Stimulated activated CD8-positive, alpha-beta memory T cell treated with anti-CD3 and anti-CD28 coated beads, Interleukin-12 subunit alpha, Interleukin-12 subunit beta, amount 100 ng/mL, for 24 hours (primary cell): ENCODE measurements around the gene ANLN.
"Not testable (repeated sequence)": the region's sequence is repeated elsewhere in the genome, so short reads cannot be mapped to it uniquely, and the experiment has no call there.

Experiments used
- DNase-seq: peaks from one replicate; pipeline ENCODE4 v3.0.0-alpha.2; 2020; ENCODE audit errors: extremely low read depth

The ANLN gene

DNA sequence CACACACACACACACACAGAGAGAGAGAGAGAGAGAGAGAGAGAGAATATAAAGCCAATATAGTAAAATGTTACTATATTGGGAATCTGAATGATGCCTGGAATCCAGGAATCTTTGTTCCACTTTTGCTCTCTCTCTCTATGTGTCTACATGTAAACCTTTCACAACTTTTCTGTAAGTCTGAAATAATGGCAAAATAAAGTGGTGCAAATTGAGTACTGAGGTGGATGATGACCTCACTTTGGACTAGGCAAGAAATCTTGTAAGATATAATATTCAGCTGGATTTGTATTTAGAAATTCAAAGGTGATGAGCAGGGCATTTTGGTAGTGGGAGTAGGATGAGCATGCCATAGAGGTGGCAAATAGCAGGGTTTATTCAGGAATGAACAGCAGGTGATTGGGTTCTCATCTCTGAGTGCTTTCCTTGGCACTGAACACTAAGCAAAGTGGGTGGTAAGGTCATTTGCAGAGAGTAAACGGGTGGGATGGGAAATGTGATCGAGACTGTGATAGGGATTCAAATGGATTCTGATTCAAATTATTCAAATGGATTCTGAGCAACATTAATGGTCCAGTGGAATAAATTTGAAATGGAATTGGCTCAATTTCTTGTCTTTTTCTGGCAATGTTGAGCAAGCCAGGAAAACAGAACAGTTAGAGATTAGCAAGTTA is 9.7 kb upstream of the ANLN start:
- no peak for DNase-seq

- no peak for DNase-seq
Measured at GRCh38 chr7:36381056-36381455, 8.6 kb upstream of the ANLN start.

- DNase-seq: not testable (repeated sequence)
Measured at GRCh38 chr7:36383284-36383683, 6.4 kb upstream of the ANLN start.

- DNase-seq: not testable (repeated sequence)
Measured at GRCh38 chr7:36385646-36386045, 4.0 kb upstream of the ANLN start.

GRCh38 chr7:36387435-36388231 is 2.0 kb upstream of the ANLN start:
- DNase-seq: no peak

- DNase-seq: no peak
Measured at GRCh38 chr7:36388423-36388822, 1.2 kb upstream of the ANLN start.

DNA sequence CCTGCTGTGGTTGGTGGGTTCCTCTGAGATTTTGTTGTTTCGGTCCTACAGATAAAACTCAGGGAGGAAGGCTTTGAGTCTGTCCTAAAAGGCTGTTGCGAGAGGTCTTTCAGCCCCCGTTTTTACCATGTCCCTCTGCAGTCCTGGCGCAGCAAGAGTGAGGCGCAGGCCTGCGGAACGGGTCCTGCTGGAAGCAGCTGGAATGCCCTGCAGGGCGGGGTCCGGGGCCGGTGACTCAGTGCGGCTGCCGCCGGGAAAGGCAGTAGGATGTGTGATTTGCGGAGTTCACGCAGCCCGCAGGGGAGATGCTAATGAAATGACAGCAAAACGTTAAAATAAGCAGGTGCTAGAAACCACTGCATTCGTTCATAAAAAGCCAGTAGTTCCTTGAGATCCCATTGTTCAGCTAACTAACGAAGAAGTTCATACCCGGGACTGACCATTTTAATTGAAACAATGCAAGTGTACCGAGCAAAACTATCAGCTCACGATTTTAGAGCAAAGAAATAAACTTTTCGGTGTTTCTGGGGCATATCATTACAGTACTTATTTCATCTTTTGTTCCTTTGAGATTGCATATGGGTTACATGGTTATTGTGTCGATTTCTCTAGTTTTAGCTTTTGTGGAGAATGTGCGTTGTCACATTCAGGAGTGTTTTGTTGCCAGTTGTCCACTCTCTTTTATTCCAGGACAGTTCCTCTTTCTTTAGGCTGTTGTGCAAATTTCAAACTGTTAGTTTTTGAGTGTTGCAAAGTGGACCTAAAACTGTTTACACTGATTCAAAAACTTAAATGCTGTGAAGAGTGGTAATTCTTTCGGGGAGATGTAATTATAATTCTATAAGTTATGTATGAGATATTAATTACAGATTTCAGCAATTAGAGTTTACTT is 783 bp downstream of the ANLN start:
- DNase-seq: peak; percentile 35

GRCh38 chr7:36391436-36392198 is 2.0 kb downstream of the ANLN start:
- no peak for DNase-seq

DNA sequence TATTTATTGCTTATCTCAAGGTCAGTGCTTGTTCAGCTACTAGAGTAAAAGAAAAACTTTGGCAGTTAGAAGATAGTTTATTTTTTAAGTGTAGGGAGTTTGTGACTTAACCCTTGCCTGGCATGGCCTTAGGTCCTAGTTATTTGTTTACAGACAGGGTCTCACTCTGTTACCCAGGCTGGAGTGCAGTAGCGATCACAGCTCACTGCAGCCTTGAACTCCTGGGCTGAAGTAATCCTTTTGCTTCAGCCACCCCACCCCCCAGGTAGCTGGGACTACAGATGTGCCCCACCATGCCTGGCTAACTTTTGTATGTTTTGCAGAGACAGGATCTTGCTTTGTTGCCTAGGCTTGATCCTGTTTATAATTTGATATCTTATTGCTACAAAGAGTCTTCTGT is 4.2 kb downstream of the ANLN start:
- DNase-seq: no peak

GRCh38 chr7:36395171-36395894 is 5.7 kb downstream of the ANLN start:
- no peak for DNase-seq

DNA sequence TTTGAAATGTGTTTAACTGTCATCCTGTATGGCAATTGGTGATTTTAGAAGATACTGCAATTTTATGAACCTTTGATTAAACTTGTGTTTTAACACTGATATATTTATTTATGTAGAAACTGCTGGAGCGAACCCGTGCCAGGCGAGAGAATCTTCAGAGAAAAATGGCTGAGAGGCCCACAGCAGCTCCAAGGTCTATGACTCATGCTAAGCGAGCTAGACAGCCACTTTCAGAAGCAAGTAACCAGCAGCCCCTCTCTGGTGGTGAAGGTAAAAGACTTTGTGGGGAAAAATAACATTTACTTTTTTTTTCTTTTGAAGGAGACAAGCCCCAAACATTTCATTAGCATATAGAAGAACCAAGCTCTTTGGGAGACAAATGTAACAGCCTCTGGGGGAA is 6.5 kb downstream of the ANLN start:
- DNase-seq: no peak

DNA sequence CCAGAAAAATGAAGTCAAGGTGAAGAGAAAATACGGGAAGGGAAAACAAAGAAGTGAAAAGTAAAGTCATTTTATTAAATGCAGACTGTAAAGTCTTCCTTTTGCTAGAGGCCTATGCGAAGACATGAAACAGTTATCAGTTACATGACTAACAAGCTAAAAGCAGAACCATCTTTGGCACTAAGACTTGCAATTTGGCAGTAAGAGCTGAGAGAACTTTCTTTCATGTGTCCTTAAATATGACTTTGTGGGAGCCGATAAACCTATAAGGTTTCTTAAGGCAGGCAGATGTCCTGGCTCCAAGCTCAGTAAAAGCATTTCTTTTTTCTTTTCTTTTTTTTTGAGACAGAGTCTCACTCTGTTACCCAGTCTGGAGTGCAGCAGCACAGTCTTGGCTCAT is 10.4 kb downstream of the ANLN start:
- no peak for DNase-seq

GRCh38 chr7:36400606-36401005 is 10.9 kb downstream of the ANLN start:
- no peak for DNase-seq

DNA sequence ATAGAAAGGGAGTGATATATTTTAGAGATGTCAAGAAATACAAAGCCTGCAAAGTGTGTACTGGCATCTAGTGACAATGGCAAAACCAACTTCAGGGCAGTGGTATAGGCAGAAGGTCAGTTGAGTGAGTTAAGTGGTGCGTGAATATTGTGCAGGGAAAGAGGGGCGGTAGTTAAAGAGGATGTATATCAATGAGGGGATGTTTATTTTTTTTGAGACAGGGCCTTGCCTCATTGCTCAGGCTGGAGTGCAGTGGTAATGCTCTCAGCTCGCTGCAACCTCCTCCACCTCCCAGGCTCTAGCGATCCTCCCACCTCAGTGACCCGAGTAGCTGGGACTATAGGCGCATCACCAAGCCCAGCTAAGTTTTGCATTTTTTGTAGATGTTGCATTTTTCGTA is 13.8 kb downstream of the ANLN start:
- no peak for DNase-seq

DNA sequence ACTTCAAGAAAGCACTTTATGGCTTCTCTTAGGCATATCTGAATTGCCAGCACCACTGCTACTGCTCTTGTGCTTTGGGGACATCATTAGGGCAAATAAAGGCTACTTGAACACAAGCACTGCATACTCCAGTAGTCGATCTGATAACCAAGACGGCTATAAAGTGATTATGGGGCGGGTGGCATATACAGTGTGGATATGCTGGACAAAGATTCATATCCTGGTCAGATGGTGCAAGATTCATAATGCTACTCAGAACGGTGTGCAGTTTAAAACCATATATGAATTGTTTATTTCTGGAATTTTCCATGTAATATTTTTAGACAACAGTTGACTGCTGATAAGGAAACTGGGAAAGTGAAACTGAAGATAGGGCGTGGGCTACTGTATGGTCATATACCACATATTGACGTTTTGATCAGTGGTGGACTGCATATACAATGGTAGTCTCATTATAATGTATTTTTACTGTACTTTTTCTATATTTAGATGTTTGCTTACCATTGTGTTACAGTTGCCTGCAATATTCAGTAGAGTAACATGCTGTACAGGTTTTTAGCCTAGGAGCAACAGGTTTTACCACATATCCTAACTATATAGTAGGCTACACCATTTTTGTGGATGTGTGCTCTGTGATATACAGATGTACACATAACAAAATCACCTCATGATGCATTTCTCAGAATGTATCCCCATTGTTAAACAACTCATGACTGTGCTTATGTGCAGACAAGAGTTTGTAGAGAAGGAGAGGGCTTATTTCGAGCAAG is 15.2 kb downstream of the ANLN start:
- no peak for DNase-seq

GRCh38 chr7:36405409-36405803 is 15.7 kb downstream of the ANLN start:
- DNase-seq: no peak

GRCh38 chr7:36406156-36406555 is 16.5 kb downstream of the ANLN start:
- DNase-seq: no peak

DNA sequence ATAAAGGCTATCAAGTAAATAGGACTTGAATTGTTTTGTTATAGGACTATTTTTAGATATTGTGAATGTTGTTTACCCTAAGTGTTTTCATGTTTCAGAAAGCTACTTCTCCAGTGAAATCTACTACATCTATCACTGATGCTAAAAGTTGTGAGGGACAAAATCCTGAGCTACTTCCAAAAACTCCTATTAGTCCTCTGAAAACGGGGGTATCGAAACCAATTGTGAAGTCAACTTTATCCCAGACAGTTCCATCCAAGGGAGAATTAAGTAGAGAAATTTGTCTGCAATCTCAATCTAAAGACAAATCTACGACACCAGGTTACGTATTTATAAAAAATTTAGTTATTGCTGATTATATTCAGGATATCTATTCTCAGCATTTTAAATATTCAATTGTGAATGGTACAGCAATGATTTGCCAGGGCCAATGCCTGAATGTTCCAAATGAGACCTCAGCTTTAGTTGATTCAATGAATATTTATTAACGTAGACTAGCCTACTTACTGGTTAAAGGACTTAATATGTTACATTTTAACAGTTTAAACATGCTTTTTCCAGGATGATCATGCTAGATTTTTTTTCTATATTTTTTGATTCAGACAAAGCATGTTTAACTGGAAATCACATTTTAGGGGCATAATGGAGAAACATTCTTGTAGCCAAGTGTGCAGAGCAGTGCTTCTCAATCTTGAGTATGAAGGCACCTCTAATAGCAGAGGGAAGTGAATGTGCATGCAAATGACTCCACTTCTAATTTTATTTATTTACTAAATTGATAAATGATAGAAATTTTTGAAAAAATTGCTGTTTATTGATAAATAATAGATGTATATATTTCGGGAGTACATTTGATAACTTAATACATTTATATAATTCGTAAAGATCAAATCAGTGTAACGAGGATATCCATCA is 18.2 kb downstream of the ANLN start:
- DNase-seq: no peak

GRCh38 chr7:36408589-36408988 is 18.9 kb downstream of the ANLN start:
- DNase-seq: no peak
